HCT116 (cell line): ENCODE results near the gene BDH1. TPM values are rescaled to one million over a fixed set of nuclear protein-coding genes. Genes with fewer than 3 reads are reported as not detected.

Experiments used
- ATAC-seq: fragments of 200-7000 bp; cut with Tn5 transposase; 2 replicates; pipeline ENCODE4 v1.9.1; 2020; ENCODE audit warnings: mild to moderate bottlenecking, moderate library complexity
- BruUV-seq: library from RNA; stranded (reverse); fragments of 400-500 nt; replicated peaks from 2 replicates; lab custom pipeline; 2021; lab: Mats Ljungman, UMichigan
- CTCF ChIA-PET: fragments of 300-600 bp; sonication (Branson Sonifier 250); formaldehyde crosslinking; loops from one replicate; lab custom pipeline; 2021; ENCODE audit warnings: antibody characterized with exemption; lab: Charles Lee
- POLR2A ChIA-PET: fragments of 300-600, 350-600 bp; sonication (Branson Sonifier 250); formaldehyde crosslinking; loops from one replicate; lab custom pipeline; 2021; ENCODE audit warnings: antibody characterized with exemption; lab: Charles Lee
- RAD21 ChIA-PET, 2 experiments: fragments of 300-600 bp; sonication (Branson Sonifier 250); formaldehyde crosslinking; loops; one replicate each; lab custom pipeline; 2023; ENCODE audit warnings: low total read pairs in 2 of 2; ENCODE audit not compliant: uncharacterized antibody in 2 of 2, unreplicated experiment in 2 of 2, low non-redundant PET in 1 of 2; lab: Charles Lee
- DNase-seq: peaks from one replicate; pipeline ENCODE4 v3.0.0-alpha.2; 2010; ENCODE audit warnings: low read depth, low spot score
- H2AFZ ChIP-seq: fragments of 200-600 bp; shearing (Covaris generic), sonication (generic); 2 replicates; pipeline ENCODE4 v1.6.1; 2017; ENCODE audit warnings: low read depth, mixed run types, mixed read lengths, antibody characterized with exemption, low read length; ENCODE audit not compliant: poor library complexity, severe bottlenecking
- H3K27ac ChIP-seq: 2 replicates; pipeline ENCODE4 v1.5.1; 2012; ENCODE audit warnings: low read depth, low read length
- H3K27me3 ChIP-seq: fragments of 200-600 bp; sonication (generic); 2 replicates; pipeline ENCODE4 v1.6.1; 2016; ENCODE audit warnings: mixed run types, low read length, mixed read lengths; ENCODE audit not compliant: insufficient read depth
- H3K36me3 ChIP-seq, 2 experiments: fragments of 200-500 bp in 1 of 2; fragments of 200-600 bp in 1 of 2; sonication (Bioruptor generic) in 1 of 2; sonication (generic) in 1 of 2; 2 replicates each; pipeline versions ENCODE4 v1.5.1 to v1.6.1; 2014 to 2016; ENCODE audit warnings: low read length in 2 of 2, inconsistent platforms in 1 of 2, mixed read lengths in 1 of 2, mixed run types in 1 of 2; ENCODE audit not compliant: insufficient read depth in 2 of 2, control insufficient read depth in 1 of 2
- H3K4me1 ChIP-seq, 2 experiments: fragments of 200-600 bp in 1 of 2; sonication (generic) in 1 of 2; 2 replicates each; pipeline versions ENCODE4 v1.5.1 to v1.6.1; 2012 to 2017; ENCODE audit warnings: low read length in 2 of 2, inconsistent platforms in 1 of 2, mild to moderate bottlenecking in 1 of 2, mixed read lengths in 1 of 2, mixed run types in 1 of 2, moderate library complexity in 1 of 2; ENCODE audit not compliant: insufficient read depth in 2 of 2, control insufficient read depth in 1 of 2
- H3K4me2 ChIP-seq: fragments of 200-600 bp; sonication (generic); 2 replicates; pipeline ENCODE4 v1.6.1; 2017; ENCODE audit warnings: mixed run types, low read length, mixed read lengths
- H3K4me3 ChIP-seq, 2 experiments: fragments of 200-600 bp in 1 of 2; sonication (generic) in 1 of 2; replicated peaks in 1 of 2; 2 replicates each; pipeline ENCODE4 v1.5.1; 2011 to 2016; ENCODE audit warnings: low read length in 2 of 2, control low read depth in 1 of 2, low read depth in 1 of 2, mild to moderate bottlenecking in 1 of 2, mixed read lengths in 1 of 2, mixed run types in 1 of 2
- H3K79me2 ChIP-seq: fragments of 200-600 bp; sonication (generic); 2 replicates; pipeline ENCODE4 v1.6.1; 2017; ENCODE audit warnings: mild to moderate bottlenecking, mixed run types, low read length, moderate library complexity, mixed read lengths; ENCODE audit not compliant: insufficient read depth
- H3K9ac ChIP-seq: fragments of 200-600 bp; sonication (generic); 2 replicates; pipeline ENCODE4 v1.6.1; 2016; ENCODE audit warnings: low read length, mixed read lengths
- H3K9me2 ChIP-seq: fragments of 200-600 bp; sonication (generic), shearing (Covaris generic); 2 replicates; pipeline ENCODE4 v1.6.1; 2017; ENCODE audit warnings: mixed run types, mild to moderate bottlenecking, moderate library complexity; ENCODE audit not compliant: insufficient read depth
- H3K9me3 ChIP-seq, 2 experiments: fragments of 200-500 bp in 1 of 2; fragments of 200-600 bp in 1 of 2; sonication (Bioruptor generic) in 1 of 2; sonication (generic) in 1 of 2; 2 replicates each; pipeline ENCODE4 v1.6.1; 2014 to 2017; ENCODE audit warnings: low read length in 2 of 2, mixed read lengths in 2 of 2, inconsistent platforms in 1 of 2, low read depth in 1 of 2, mild to moderate bottlenecking in 1 of 2, mixed run types in 1 of 2, moderate library complexity in 1 of 2; ENCODE audit not compliant: control insufficient read depth in 1 of 2, insufficient read depth in 1 of 2
- H4K20me1 ChIP-seq: fragments of 200-600 bp; sonication (generic), shearing (Covaris generic); 2 replicates; pipeline ENCODE4 v1.6.1; 2017; ENCODE audit warnings: mixed run types, mild to moderate bottlenecking, moderate library complexity; ENCODE audit not compliant: insufficient read depth
- ATF3 ChIP-seq: IDR thresholded peaks from 2 replicates; pipeline ENCODE4 v1.6.1; 2012
- CEBPB ChIP-seq: IDR thresholded peaks from 2 replicates; pipeline ENCODE4 v1.6.1; 2012; ENCODE audit warnings: low read depth
- EGR1 ChIP-seq: IDR thresholded peaks from 2 replicates; pipeline ENCODE4 v1.6.1; 2012; ENCODE audit warnings: low read depth
- ELF1 ChIP-seq: IDR thresholded peaks from 2 replicates; pipeline ENCODE4 v1.6.1; 2012; ENCODE audit warnings: low read depth, borderline replicate concordance
- EZH2 ChIP-seq: fragments of 200-600 bp; sonication (generic); IDR thresholded peaks from 2 replicates; pipeline ENCODE4 v1.6.1; 2017; ENCODE audit warnings: antibody characterized with exemption, mixed run types
- EZH2phosphoT487 ChIP-seq: fragments of 200-600 bp; IDR thresholded peaks from 2 replicates; pipeline ENCODE4 v1.6.1; 2018; ENCODE audit warnings: antibody characterized with exemption, borderline replicate concordance
- FOSL1 ChIP-seq: IDR thresholded peaks from 2 replicates; pipeline ENCODE4 v1.6.1; 2012; ENCODE audit warnings: low read depth
- JUND ChIP-seq: IDR thresholded peaks from 2 replicates; pipeline ENCODE4 v1.6.1; 2012
- MAX ChIP-seq: IDR thresholded peaks from 2 replicates; pipeline ENCODE4 v1.6.1; 2012
- POLR2A ChIP-seq: IDR thresholded peaks from 2 replicates; pipeline ENCODE4 v1.7.0; 2011; ENCODE audit warnings: borderline replicate concordance; ENCODE audit not compliant: insufficient read depth, insufficient read length; ENCODE audit errors: extremely low read depth
- RAD21 ChIP-seq: IDR thresholded peaks from 2 replicates; pipeline ENCODE4 v1.6.1; 2012; ENCODE audit warnings: low read depth, mild to moderate bottlenecking
- TCF7L2 ChIP-seq: IDR thresholded peaks from 2 replicates; pipeline ENCODE4 v1.7.0; 2011; ENCODE audit warnings: borderline replicate concordance, inconsistent platforms; ENCODE audit not compliant: insufficient read depth, insufficient read length; ENCODE audit errors: extremely low read depth
- ZBTB33 ChIP-seq: IDR thresholded peaks from 2 replicates; pipeline ENCODE4 v1.6.1; 2011; ENCODE audit warnings: mild to moderate bottlenecking, low read length, moderate library complexity; ENCODE audit not compliant: insufficient replicate concordance; ENCODE audit errors: extremely low read depth
- ZNF274 ChIP-seq: fragments of 200-500 bp; sonication (Bioruptor generic); IDR thresholded peaks from 2 replicates; pipeline ENCODE4 v1.6.1; 2014; ENCODE audit warnings: mild to moderate bottlenecking, low read depth, low read length, inconsistent platforms
- intact Hi-C: fragments of 100-400 bp; cut with micrococcal nuclease; formaldehyde crosslinking; loops from 2 replicates; pipeline ENCODE4 v1.10.0; 2022
- total RNA-seq: library from RNA; stranded (reverse); gene quantifications from one replicate; pipeline ENCODE4 v1.2.1, GENCODE V29; 2021; ENCODE audit not compliant: unreplicated experiment

The BDH1 gene
- total RNA-seq, 1 experiment from 2014 or later, result 26.6 TPM

GRCh38 chr3:197527569-197527968 is 28.2 kb downstream of the BDH1 start:
- H3K4me1 ChIP-seq, result peaks cover 0 to under 1% of the 10 kb centered on the region in 2 experiments; a peak in 1 of 4 replicates
- no peaks in the 10 kb centered on the region for H3K9me2 ChIP-seq
- peaks cover 0 to 12% of the 10 kb centered on the region in 2 experiments; a peak in 1 of 4 replicates for H3K36me3 ChIP-seq
- H3K27me3 ChIP-seq, result no peaks in the 10 kb centered on the region
- ChIA-PET RAD21 (no interaction called here), POLR2A (no interaction called here), CTCF (no interaction called here)
- no peaks in the 10 kb centered on the region for H3K79me2 ChIP-seq
- no peak overlapping the region for H3K4me3 ChIP-seq
- BruUV-seq, result no TSS peak
- no peak for TF ChIP-seq CEBPB
- no peak for TF ChIP-seq ELF1
- no peak for TF ChIP-seq JUND
- TF ChIP-seq POLR2A, result no peak
- TF ChIP-seq MAX, result no peak
- no peak for TF ChIP-seq ATF3
- no peak for TF ChIP-seq TCF7L2
- no peak for TF ChIP-seq ZNF274
- TF ChIP-seq ZBTB33, result no peak
- no peak for TF ChIP-seq EZH2
- TF ChIP-seq EZH2phosphoT487, result no peak
- no peak for TF ChIP-seq EGR1
- no peak for TF ChIP-seq FOSL1
- no peak for TF ChIP-seq RAD21
- H3K4me2 ChIP-seq, result no peak overlapping the region
- ATAC-seq (no peak), DNase-seq (no peak)
- H3K9ac ChIP-seq, result no peak overlapping the region
- intact Hi-C loops, result no loop called here
- no peaks in the 10 kb centered on the region for H4K20me1 ChIP-seq
- H3K9me3 ChIP-seq, result no peaks in the 10 kb centered on the region
- no peak overlapping the region for H3K27ac ChIP-seq
- H2AFZ ChIP-seq, result no peak overlapping the region
